ENCODE measurements around the gene ACBD3. TPM values are rescaled to one million over a fixed set of nuclear protein-coding genes. Genes with fewer than 3 reads are reported as not detected.
A peak's percentile ranks its signal among the peaks of the same experiment; 100 is the strongest.
"Not testable (repeated sequence)": the region's sequence is repeated elsewhere in the genome, so short reads cannot be mapped to it uniquely, and the experiment has no call there.

Gene ACBD3
- total RNA-seq, 2 experiments from 2014 or later, result 19.4 to 20.0 TPM

DNA sequence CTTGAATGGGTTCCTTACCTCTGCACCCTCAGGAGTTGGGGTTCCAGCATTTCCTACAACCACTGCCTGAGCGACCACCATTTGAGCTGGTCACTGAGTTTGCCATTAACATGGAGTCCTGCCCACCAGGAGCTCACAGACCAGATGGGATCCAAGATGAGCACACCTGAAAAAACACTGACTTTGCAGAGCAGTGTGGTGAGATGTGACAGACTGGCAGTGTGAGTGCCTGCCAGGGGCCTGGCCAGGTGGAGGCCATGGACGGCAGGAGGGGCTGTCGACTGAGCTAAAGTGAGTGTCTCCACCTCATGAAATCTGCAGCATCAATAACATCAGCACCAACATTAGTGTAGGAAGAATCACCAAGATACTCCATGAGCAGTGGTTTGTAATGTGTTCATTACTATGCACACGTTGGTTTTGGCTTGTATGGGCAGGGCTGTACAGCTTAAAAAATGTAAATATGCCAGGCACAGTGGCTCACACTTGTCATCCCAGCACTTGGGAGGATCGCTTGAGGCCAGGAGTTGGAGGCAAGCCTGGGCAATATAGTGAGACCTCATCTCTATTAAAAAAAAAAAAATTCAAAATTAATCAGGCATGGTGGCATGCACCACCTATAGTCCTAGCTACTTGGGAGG, 24.8 kb upstream of the ACBD3 start:
- no peaks in the 10 kb centered on the region for H3K9me3 Mint-ChIP-seq (ENCODE audit: low read depth)
- ATAC-seq (no peak), DNase-seq (no peak)
- no peaks in the 10 kb centered on the region for H3K36me3 Mint-ChIP-seq
- H3K27ac Mint-ChIP-seq, result no peak overlapping the region
- H3K4me1 Mint-ChIP-seq, result no peaks in the 10 kb centered on the region
- no peaks in the 10 kb centered on the region for H3K27me3 Mint-ChIP-seq
- H3K4me3 Mint-ChIP-seq, result no peak overlapping the region
- CTCF ChIA-PET, result interaction anchor here (1.2 to 1.6 kb wide), 3 partner anchors 19 to 122 kb away, joined by 3 read pairs; no protein-coding TSS in a partner anchor

DNA sequence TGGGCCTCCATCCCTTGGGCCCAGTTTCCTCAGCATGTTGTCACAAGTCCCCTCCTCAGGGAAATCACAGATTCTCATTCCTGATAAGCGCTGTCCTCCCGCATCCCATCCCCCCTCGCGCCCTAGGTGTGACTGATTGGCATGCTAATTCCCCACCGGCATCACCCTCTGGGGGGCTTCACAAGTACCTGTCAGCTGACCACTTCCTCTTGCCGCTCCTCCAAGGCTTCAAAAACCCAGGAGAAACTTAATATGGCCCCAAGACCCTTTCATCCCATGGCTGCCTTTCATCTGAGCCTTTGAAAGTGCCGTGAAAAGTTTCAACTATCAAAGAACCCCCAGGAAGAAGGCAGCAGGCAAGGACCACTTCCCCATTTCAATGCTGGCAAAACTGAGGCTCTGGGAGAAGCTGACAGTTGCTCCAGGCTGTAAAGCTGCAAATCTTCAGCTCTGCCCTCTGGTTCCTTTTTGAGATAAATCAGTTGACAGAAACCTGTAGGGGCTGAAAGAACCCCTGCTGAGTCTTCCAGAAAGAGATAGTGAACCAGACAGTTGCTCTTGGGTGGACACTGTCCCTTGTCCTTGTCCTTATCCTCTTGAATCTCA, 24.1 kb upstream of the ACBD3 start:
- CTCF ChIA-PET, result interaction anchor here (1.2 to 1.6 kb wide), 3 partner anchors 19 to 123 kb away, joined by 3 read pairs; no protein-coding TSS in a partner anchor
- Mint-ChIP-seq H3K27me3 (no peaks in the 10 kb centered on the region), H3K36me3 (no peaks in the 10 kb centered on the region), H3K4me3 (no peak overlapping the region), H3K9me3 (ENCODE audit: low read depth) (no peaks in the 10 kb centered on the region), H3K4me1 (no peaks in the 10 kb centered on the region), H3K27ac (no peak overlapping the region)
- DNase-seq (no peak), ATAC-seq (no peak)

DNA sequence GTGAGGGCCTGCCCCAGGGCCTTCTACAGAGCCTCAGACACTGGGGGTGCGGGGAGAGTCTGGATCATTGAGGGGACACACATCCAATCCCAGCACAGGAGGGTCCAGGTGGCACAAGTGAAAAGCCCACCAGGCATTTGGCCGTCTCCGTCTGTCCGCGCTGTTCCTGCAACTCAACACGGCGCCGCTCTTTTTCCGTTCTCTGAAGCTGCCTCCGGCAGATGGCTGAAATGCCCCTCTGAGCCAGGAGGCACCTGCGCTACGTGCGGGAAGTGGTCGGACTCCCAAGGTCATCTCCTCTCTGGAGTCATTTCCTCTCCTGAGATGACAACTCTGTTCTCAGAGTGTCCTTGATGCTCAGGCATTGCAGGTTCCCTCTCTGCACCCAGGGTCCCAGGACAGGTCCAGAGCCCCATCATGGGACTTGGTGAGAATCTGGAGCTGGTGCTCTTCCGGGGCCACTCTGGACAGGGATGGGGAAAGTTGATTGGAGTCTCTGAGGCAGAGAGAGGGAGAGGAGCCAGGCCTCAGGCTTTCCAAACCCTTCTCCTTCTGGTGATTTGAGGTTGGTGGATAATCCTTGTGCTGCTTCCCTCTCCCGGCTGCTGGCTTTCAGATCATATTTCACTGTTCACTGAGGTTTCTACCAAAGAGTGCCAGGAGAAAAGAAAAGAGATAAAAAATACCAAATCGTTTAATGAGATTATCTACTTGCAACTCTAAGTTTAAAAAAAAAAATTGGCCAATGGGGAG, 22.9 kb upstream of the ACBD3 start:
- CTCF ChIA-PET, result interaction anchor here (1.0 kb wide), 1 partner anchor 84 kb away, joined by 3 read pairs; no protein-coding TSS in a partner anchor
- Mint-ChIP-seq H3K4me1 (no peaks in the 10 kb centered on the region), H3K9me3 (ENCODE audit: low read depth) (no peaks in the 10 kb centered on the region), H3K27ac (no peak overlapping the region), H3K4me3 (no peak overlapping the region), H3K36me3 (no peaks in the 10 kb centered on the region), H3K27me3 (no peaks in the 10 kb centered on the region)
- ATAC-seq (no peak), DNase-seq (no peak)

DNA sequence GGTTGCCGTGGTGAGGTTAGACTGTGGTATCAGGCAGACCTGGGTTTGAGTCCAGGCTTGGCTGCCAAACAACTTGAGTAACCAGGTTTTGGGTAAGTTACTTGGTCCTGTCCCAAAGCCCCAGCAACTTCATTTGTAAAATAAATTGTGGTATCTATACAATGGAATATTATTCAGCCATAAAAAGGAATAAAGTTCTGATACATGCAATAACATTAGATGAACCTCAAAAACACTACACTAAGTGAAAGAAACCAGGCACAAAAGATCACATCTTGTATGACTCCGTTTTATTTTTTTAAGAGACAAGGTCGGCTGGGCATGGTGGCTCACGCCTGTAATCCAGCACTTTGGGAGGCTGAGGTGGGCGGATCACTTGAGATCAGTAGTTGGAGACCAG, 20.5 kb upstream of the ACBD3 start:
- no peak for DNase-seq
- ATAC-seq, result no peak
- Mint-ChIP-seq H3K27ac (no peak overlapping the region), H3K27me3 (no peaks in the 10 kb centered on the region), H3K4me3 (no peak overlapping the region), H3K9me3 (ENCODE audit: low read depth) (no peaks in the 10 kb centered on the region), H3K36me3 (no peaks in the 10 kb centered on the region), H3K4me1 (no peaks in the 10 kb centered on the region)
- CTCF ChIA-PET, result interaction anchor here (1.6 kb wide), 1 partner anchor 10 kb away, joined by 4 read pairs; no protein-coding TSS in a partner anchor

DNA sequence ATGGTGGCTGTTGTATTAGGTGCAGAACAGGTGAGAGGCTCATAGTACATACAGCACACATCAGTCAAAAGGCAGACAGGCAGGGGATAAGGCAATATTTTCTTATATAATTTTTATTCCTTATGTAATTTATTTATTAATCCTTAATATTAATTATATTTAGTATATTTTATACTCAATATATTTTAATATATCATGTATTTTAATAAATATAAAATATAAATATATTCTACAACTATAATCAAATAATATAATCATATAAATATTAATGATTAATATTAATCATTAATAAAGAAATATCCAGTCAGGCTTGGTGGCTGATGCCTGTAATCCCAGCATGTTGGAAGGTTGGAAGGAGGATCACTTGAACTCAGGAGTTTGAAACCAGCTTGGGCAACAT, 17.7 kb upstream of the ACBD3 start:
- peaks cover 13% of the 10 kb centered on the region for H3K27me3 Mint-ChIP-seq
- no peak for DNase-seq
- no peak overlapping the region for H3K27ac Mint-ChIP-seq
- H3K36me3 Mint-ChIP-seq, result no peaks in the 10 kb centered on the region
- H3K4me1 Mint-ChIP-seq, result no peaks in the 10 kb centered on the region
- CTCF ChIA-PET, result interaction anchor here (0.9 kb wide), 1 partner anchor 85 kb away, joined by 3 read pairs; no protein-coding TSS in a partner anchor
- no peak for ATAC-seq
- no peak overlapping the region for H3K4me3 Mint-ChIP-seq
- no peaks in the 10 kb centered on the region for H3K9me3 Mint-ChIP-seq (ENCODE audit: low read depth)

- DNase-seq (no peak), ATAC-seq (no peak)
- Mint-ChIP-seq H3K4me3 (no peak overlapping the region), H3K27me3 (peaks cover 13% of the 10 kb centered on the region), H3K4me1 (no peaks in the 10 kb centered on the region), H3K27ac (no peak overlapping the region), H3K9me3 (ENCODE audit: low read depth) (no peaks in the 10 kb centered on the region), H3K36me3 (no peaks in the 10 kb centered on the region)
- CTCF ChIA-PET, result interaction anchor here (2.0 kb wide), 1 partner anchor 129 kb away, joined by 9 read pairs; no protein-coding TSS in a partner anchor
Observed at GRCh38 chr1:226203655-226204054, 17.1 kb upstream of the ACBD3 start.

DNA sequence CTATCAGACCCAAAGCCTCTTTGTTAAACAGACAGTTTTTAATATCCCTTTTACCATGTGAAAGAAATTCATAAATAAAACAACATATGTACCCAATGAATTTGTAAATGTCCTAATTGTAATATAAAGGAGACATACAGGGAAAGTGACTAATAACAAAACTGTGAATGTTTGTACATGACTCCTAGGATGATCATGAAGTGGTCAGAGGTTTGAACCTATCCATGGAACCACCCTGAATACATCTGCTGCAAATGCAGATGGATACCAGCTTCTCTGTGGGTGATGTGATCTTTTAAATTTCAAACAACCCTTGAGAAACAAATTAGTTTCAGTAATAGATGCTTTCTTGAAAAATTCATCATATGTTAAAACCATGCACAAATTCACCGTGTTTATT, 16.7 kb upstream of the ACBD3 start:
- ATAC-seq (no peak), DNase-seq (no peak)
- CTCF ChIA-PET, result interaction anchor here (2.0 to 10.6 kb wide), 2 partner anchors 79 to 130 kb away, joined by 9 to 205 read pairs; no protein-coding TSS in a partner anchor
- Mint-ChIP-seq H3K4me3 (no peak overlapping the region), H3K9me3 (ENCODE audit: low read depth) (no peaks in the 10 kb centered on the region), H3K27ac (no peak overlapping the region), H3K4me1 (no peaks in the 10 kb centered on the region), H3K36me3 (no peaks in the 10 kb centered on the region), H3K27me3 (peaks cover 13% of the 10 kb centered on the region)

GRCh38 chr1:226202666-226203065, 16.1 kb upstream of the ACBD3 start:
- not testable (repeated sequence) for DNase-seq; H3K4me1 Mint-ChIP-seq; H3K27ac Mint-ChIP-seq; ATAC-seq; H3K4me3 Mint-ChIP-seq; H3K36me3 Mint-ChIP-seq; H3K9me3 Mint-ChIP-seq (ENCODE audit: low read depth)
- CTCF ChIA-PET, result interaction anchor here (2.0 to 10.6 kb wide), 2 partner anchors 78 to 130 kb away, joined by 9 to 205 read pairs; no protein-coding TSS in a partner anchor
- peaks cover 13% of the 10 kb centered on the region for H3K27me3 Mint-ChIP-seq

GRCh38 chr1:226202246-226202645, 15.7 kb upstream of the ACBD3 start:
- DNase-seq, result no peak
- no peaks in the 10 kb centered on the region for H3K9me3 Mint-ChIP-seq (ENCODE audit: low read depth)
- no peaks in the 10 kb centered on the region for H3K36me3 Mint-ChIP-seq
- H3K4me3 Mint-ChIP-seq, result no peak overlapping the region
- H3K27me3 Mint-ChIP-seq, result peaks cover 13% of the 10 kb centered on the region
- ATAC-seq, result no peak
- no peaks in the 10 kb centered on the region for H3K4me1 Mint-ChIP-seq
- no peak overlapping the region for H3K27ac Mint-ChIP-seq
- CTCF ChIA-PET, result interaction anchor here (2.0 to 10.6 kb wide), 3 partner anchors 78 to 131 kb away, joined by 9 to 205 read pairs (median 9); partner anchors contain the start of gene LIN9

- CTCF ChIA-PET, result interaction anchor here (0.6 to 10.6 kb wide), 7 partner anchors 15 to 206 kb away, joined by 3 to 205 read pairs (median 4); partner anchors contain the start of gene LIN9
- H3K4me3 Mint-ChIP-seq, result no peak overlapping the region
- H3K27ac Mint-ChIP-seq, result no peak overlapping the region
- no peaks in the 10 kb centered on the region for H3K4me1 Mint-ChIP-seq
- H3K36me3 Mint-ChIP-seq, result no peaks in the 10 kb centered on the region
- no peaks in the 10 kb centered on the region for H3K9me3 Mint-ChIP-seq (ENCODE audit: low read depth)
- DNase-seq (no peak), ATAC-seq (no peak)
- peaks cover 16% of the 10 kb centered on the region for H3K27me3 Mint-ChIP-seq
Observed at GRCh38 chr1:226201029-226201593, 14.6 kb upstream of the ACBD3 start.

- H3K36me3 Mint-ChIP-seq, result no peaks in the 10 kb centered on the region
- H3K4me1 Mint-ChIP-seq, result no peaks in the 10 kb centered on the region
- H3K9me3 Mint-ChIP-seq (ENCODE audit: low read depth), result no peaks in the 10 kb centered on the region
- no peak for ATAC-seq
- peaks cover 16% of the 10 kb centered on the region for H3K27me3 Mint-ChIP-seq
- H3K27ac Mint-ChIP-seq, result no peak overlapping the region
- no peak overlapping the region for H3K4me3 Mint-ChIP-seq
- CTCF ChIA-PET, result interaction anchor here (0.9 to 10.6 kb wide), 5 partner anchors 39 to 133 kb away, joined by 3 to 205 read pairs (median 9); partner anchors contain the start of gene LIN9
- DNase-seq, result no peak
Observed at GRCh38 chr1:226199971-226200370, 13.4 kb upstream of the ACBD3 start.

DNA sequence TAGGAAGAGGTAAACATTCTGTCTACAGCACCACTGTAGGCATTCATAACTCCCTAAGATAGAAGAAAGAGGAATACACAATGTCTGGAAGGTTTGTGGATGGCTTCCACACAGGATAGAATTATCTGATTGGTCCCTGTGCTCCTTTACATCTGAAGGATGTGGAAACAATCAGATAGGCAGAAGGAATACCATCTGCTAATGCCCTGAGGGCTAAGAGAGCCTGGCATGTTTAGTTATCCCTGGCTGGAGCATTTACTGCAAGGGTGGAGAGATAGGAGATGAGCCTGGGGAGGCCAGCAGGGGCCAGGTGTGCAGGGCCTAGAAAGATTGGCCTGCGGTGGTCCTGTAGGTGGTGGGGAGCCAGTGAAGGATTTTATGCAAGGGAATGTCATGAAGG, 8.6 kb upstream of the ACBD3 start:
- DNase-seq (no peak), ATAC-seq (no peak)
- no peaks in the 10 kb centered on the region for H3K4me1 Mint-ChIP-seq
- H3K27me3 Mint-ChIP-seq, result peaks cover 9% of the 10 kb centered on the region
- H3K9me3 Mint-ChIP-seq (ENCODE audit: low read depth), result no peaks in the 10 kb centered on the region
- no peak overlapping the region for H3K4me3 Mint-ChIP-seq
- H3K27ac Mint-ChIP-seq, result no peak overlapping the region
- H3K36me3 Mint-ChIP-seq, result no peaks in the 10 kb centered on the region
- CTCF ChIA-PET, result interaction anchor here (1.1 to 10.6 kb wide), 3 partner anchors 10 to 112 kb away, joined by 3 to 205 read pairs (median 4); no protein-coding TSS in a partner anchor

DNA sequence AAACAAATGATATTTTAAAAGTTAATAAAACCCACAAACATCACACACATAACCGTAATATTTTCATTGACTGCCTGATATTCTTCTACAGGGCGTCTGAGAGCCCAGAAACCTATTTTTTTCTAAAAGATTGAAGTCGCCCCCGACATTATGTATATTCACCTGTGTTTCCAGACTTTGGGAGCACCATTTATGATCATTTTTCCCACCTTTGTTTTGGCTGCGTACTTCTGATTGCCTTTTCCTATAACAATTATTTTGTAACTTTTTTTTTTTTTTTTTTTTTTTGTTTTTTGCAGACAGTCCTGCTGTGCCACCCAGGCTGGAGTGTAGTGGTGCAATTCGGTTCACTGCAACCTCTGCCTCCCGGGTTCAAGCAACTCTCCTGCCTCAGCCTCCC, 839 bp upstream of the ACBD3 start:
- peaks cover 10% of the 10 kb centered on the region for H3K36me3 Mint-ChIP-seq
- DNase-seq, result no peak
- CTCF ChIA-PET, result no interaction called here
- H3K27ac Mint-ChIP-seq, result peak overlapping the region; percentile 92
- peak overlapping the region; percentile 97 for H3K4me3 Mint-ChIP-seq
- no peak for ATAC-seq
- no peaks in the 10 kb centered on the region for H3K27me3 Mint-ChIP-seq
- H3K4me1 Mint-ChIP-seq, result peaks cover 29% of the 10 kb centered on the region
- H3K9me3 Mint-ChIP-seq (ENCODE audit: low read depth), result no peaks in the 10 kb centered on the region

All from activated CD8-positive, alpha-beta memory T cell treated with anti-CD3 and anti-CD28 coated beads, Interleukin-2, amount 10 ng/mL, durations not matched to agents 7 days and 5 days (primary cell).